Endodermal cell (in vitro differentiated cells): Measurements from ENCODE around the gene PDE8B. TPM values are rescaled to one million over a fixed set of nuclear protein-coding genes. Genes with fewer than 3 reads are reported as not detected.

Source experiments
- DNase-seq: peaks from one replicate; pipeline ENCODE4 v3.0.0-alpha.2; 2017
- H3K27ac ChIP-seq: 2 replicates; pipeline ENCODE4 v1.5.1; 2013; ENCODE audit warnings: mild to moderate bottlenecking, low read depth, low read length, moderate library complexity
- H3K27me3 ChIP-seq: 2 replicates; pipeline ENCODE4 v1.6.1; 2013; ENCODE audit warnings: mild to moderate bottlenecking, low read length, moderate library complexity; ENCODE audit not compliant: insufficient read depth, control insufficient read depth, poor library complexity, severe bottlenecking
- H3K36me3 ChIP-seq: 2 replicates; pipeline ENCODE4 v1.7.0; 2013; ENCODE audit warnings: mild to moderate bottlenecking, low read length, moderate library complexity; ENCODE audit not compliant: control insufficient read depth, insufficient read depth
- H3K4me1 ChIP-seq: one replicate; pipeline ENCODE4 v1.7.0; 2013; ENCODE audit warnings: low read length; ENCODE audit not compliant: control insufficient read depth, insufficient read depth
- H3K4me3 ChIP-seq: 2 replicates; pipeline ENCODE4 v1.5.1; 2013; ENCODE audit warnings: mild to moderate bottlenecking, low read length, moderate library complexity
- H3K9ac ChIP-seq: 2 replicates; pipeline ENCODE4 v1.6.1; 2013; ENCODE audit warnings: mild to moderate bottlenecking, low read length, moderate library complexity; ENCODE audit not compliant: poor library complexity, severe bottlenecking; ENCODE audit errors: extremely low read depth
- H3K9me3 ChIP-seq: 2 replicates; pipeline ENCODE4 v1.6.1; 2013; ENCODE audit warnings: mild to moderate bottlenecking, low read length, moderate library complexity; ENCODE audit not compliant: control insufficient read depth
- H3K27ac Mint-ChIP-seq: 2 replicates; pipeline ENCODE4 v1.8.0; 2020; ENCODE audit warnings: mixed read lengths
- H3K27me3 Mint-ChIP-seq: 2 replicates; pipeline ENCODE4 v1.8.0; 2021; ENCODE audit warnings: mild to moderate bottlenecking, mixed read lengths; ENCODE audit not compliant: insufficient read depth
- H3K36me3 Mint-ChIP-seq: 2 replicates; pipeline ENCODE4 v1.8.0; 2020; ENCODE audit warnings: low read depth, mixed read lengths
- H3K4me1 Mint-ChIP-seq: 2 replicates; pipeline ENCODE4 v1.8.0; 2020; ENCODE audit warnings: mixed read lengths
- H3K4me3 Mint-ChIP-seq: 2 replicates; pipeline ENCODE4 v1.8.0; 2020; ENCODE audit warnings: mild to moderate bottlenecking, moderate library complexity, mixed read lengths
- H3K9me3 Mint-ChIP-seq: 2 replicates; pipeline ENCODE4 v1.8.0; 2020; ENCODE audit warnings: mild to moderate bottlenecking, mixed read lengths
- WGBS, 2 experiments: methylation state at CpG; one replicate each; pipeline versions ENCODE4 v1.1.5 to v1.1.7; 2013; ENCODE audit warnings: missing lambda C conversion rate in 2 of 2, mixed read lengths in 1 of 2; ENCODE audit not compliant: insufficient coverage in 1 of 2, insufficient read length in 1 of 2; 5-methylcytosine and 5-hydroxymethylcytosine counted together
- total RNA-seq, 2 donors: library from RNA; stranded (reverse); fragmentation: NEBNext Ultra II Directional in 1 of 2; extraction: Animal tissue kit (Norgen Biotek cat#: 25700) in 1 of 2; gene quantifications; 2 replicates in 1 of 2; 3 replicates in 1 of 2; pipeline ENCODE4 v1.2.1, GENCODE V29; 2021
- TF ChIP-seq, protein P1 (sequence below): fragments of 200-600 bp; sonication (generic); conservative IDR thresholded peaks from 2 replicates; pipeline ENCODE4 v1.5.0; 2021; ENCODE audit warnings: antibody characterized with exemption, mild to moderate bottlenecking

The PDE8B gene
- total RNA-seq, 2 donors from 2014 or later, result 0.20 to 0.51 TPM

DNA sequence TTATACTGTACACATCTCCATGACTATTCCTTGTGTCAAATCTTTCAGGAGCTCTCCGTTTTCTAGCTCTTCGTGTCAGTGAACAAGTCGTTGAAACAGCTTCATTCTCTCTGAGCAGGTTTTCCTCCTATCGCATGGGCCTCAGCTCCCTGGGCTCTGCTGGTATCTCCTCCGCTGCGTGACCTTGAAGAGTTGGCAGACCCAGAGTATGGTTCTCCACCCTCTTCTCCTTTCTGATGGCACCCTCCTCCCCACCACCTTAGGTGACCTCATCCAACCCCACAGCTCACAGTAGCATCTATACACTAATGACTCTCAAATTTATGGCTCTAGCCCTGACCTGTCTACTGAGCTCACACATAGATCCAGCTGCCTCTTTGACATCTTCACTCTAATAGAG is 36.0 kb upstream of the PDE8B start:
- no peak overlapping the region for H3K9ac ChIP-seq
- Mint-ChIP-seq H3K4me1 (no peaks in the 10 kb centered on the region), H3K9me3 (no peaks in the 10 kb centered on the region), H3K27ac (no peak overlapping the region), H3K27me3 (peaks cover 19% of the 10 kb centered on the region), H3K4me3 (no peak overlapping the region), H3K36me3 (no peaks in the 10 kb centered on the region)
- no peak overlapping the region for H3K4me3 ChIP-seq
- H3K27ac ChIP-seq, result no peak overlapping the region
- H3K36me3 ChIP-seq, result no peaks in the 10 kb centered on the region
- 93 to 97% methylated on average over 6 of the region's 6 CpGs for WGBS, 2 experiments
- H3K9me3 ChIP-seq, result no peaks in the 10 kb centered on the region
- H3K27me3 ChIP-seq, result peaks cover 22% of the 10 kb centered on the region
- DNase-seq, result no peak
- H3K4me1 ChIP-seq, result no peaks in the 10 kb centered on the region
- TF ChIP-seq, protein P1, sequence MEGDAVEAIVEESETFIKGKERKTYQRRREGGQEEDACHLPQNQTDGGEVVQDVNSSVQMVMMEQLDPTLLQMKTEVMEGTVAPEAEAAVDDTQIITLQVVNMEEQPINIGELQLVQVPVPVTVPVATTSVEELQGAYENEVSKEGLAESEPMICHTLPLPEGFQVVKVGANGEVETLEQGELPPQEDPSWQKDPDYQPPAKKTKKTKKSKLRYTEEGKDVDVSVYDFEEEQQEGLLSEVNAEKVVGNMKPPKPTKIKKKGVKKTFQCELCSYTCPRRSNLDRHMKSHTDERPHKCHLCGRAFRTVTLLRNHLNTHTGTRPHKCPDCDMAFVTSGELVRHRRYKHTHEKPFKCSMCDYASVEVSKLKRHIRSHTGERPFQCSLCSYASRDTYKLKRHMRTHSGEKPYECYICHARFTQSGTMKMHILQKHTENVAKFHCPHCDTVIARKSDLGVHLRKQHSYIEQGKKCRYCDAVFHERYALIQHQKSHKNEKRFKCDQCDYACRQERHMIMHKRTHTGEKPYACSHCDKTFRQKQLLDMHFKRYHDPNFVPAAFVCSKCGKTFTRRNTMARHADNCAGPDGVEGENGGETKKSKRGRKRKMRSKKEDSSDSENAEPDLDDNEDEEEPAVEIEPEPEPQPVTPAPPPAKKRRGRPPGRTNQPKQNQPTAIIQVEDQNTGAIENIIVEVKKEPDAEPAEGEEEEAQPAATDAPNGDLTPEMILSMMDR, result no peak

DNA sequence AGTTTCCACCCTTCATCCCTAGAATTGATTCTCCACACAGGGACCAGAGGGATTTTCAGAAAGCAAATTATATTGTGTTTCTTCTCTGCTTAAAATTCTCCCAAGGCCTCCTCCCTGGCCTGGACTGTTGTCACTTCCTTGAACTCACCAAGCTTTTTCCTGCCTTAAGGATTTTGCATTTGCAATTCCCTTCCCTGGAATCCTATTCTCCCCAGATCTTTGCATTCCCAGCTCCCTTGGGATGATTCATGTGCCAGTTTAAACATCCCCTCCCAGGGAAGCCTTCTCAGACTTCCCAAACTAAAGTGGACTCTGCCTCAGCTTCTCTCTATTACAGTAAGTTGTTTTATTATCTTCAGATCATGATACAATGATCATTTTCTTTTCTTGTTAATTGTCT is 35.2 kb upstream of the PDE8B start:
- H3K27ac Mint-ChIP-seq, result no peak overlapping the region
- H3K36me3 ChIP-seq, result no peaks in the 10 kb centered on the region
- no peaks in the 10 kb centered on the region for H3K36me3 Mint-ChIP-seq
- no peak overlapping the region for H3K9ac ChIP-seq
- no peak overlapping the region for H3K4me3 ChIP-seq
- H3K27me3 Mint-ChIP-seq, result peaks cover 25% of the 10 kb centered on the region
- no peak overlapping the region for H3K4me3 Mint-ChIP-seq
- TF ChIP-seq, protein P1, result no peak
- H3K27ac ChIP-seq, result no peak overlapping the region
- no peaks in the 10 kb centered on the region for H3K9me3 Mint-ChIP-seq
- no peaks in the 10 kb centered on the region for H3K4me1 ChIP-seq
- DNase-seq, result no peak
- no peaks in the 10 kb centered on the region for H3K9me3 ChIP-seq
- peaks cover 29% of the 10 kb centered on the region for H3K27me3 ChIP-seq
- H3K4me1 Mint-ChIP-seq, result no peaks in the 10 kb centered on the region

DNA sequence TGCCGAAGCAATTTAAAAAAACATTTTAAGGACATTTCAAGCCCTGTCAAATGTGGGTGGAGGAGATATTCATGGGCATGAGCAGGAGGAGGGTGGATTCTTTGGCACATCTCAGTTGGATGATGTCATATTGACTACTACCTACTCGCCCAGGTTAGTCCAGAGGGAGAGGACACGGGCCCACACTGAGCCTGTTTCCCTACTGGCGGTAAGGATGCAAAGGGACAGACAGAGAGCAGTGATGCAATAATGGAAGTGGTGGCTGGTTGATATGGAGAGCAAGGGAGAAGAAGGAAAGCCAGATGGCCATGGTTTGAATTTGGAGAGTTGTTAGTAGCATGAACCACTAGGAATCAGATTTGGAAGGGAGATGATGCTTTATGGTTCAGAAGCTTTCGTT is 34.1 kb upstream of the PDE8B start:
- H3K4me1 Mint-ChIP-seq, result peaks cover under 1% of the 10 kb centered on the region
- H3K36me3 Mint-ChIP-seq, result no peaks in the 10 kb centered on the region
- Histone ChIP-seq H3K4me3 (no peak overlapping the region), H3K9ac (no peak overlapping the region), H3K4me1 (no peaks in the 10 kb centered on the region), H3K27me3 (peaks cover 41% of the 10 kb centered on the region), H3K27ac (no peak overlapping the region), H3K9me3 (no peaks in the 10 kb centered on the region), H3K36me3 (no peaks in the 10 kb centered on the region)
- TF ChIP-seq, protein P1, result no peak
- H3K27ac Mint-ChIP-seq, result no peak overlapping the region
- no peak overlapping the region for H3K4me3 Mint-ChIP-seq
- DNase-seq, result no peak
- H3K9me3 Mint-ChIP-seq, result no peaks in the 10 kb centered on the region
- 94 to 97% methylated on average over 3 to 5 of the region's 5 CpGs for WGBS, 2 experiments
- H3K27me3 Mint-ChIP-seq, result peaks cover 35% of the 10 kb centered on the region
